NCI-H460 (cell line): Measurements from ENCODE around the gene DSG4. TPM values are rescaled to one million over a fixed set of nuclear protein-coding genes. Genes with fewer than 3 reads are reported as not detected.
"Not testable (repeated sequence)": the region's sequence is repeated elsewhere in the genome, so short reads cannot be mapped to it uniquely, and the experiment has no call there.

ENCODE experiments used
- DNase-seq: peaks from one replicate; pipeline ENCODE4 v3.0.0-alpha.2; 2016; ENCODE audit warnings: low read depth; ENCODE audit errors: extremely low read depth
- polyA plus RNA-seq: library from polyadenylated mRNA; depleted of rRNA; stranded (reverse); fragments of >200 nt; gene quantifications from 2 replicates; pipeline ENCODE4 v1.2.3, GENCODE V29; 2014; cell fraction: nucleus; rRNA removed
- total RNA-seq: library from RNA; depleted of rRNA; stranded (reverse); fragments of >200 nt; shearing (Covaris generic); gene quantifications from 2 replicates; pipeline ENCODE4 v1.2.3, GENCODE V29; 2014; rRNA removed

Gene DSG4, protein sequence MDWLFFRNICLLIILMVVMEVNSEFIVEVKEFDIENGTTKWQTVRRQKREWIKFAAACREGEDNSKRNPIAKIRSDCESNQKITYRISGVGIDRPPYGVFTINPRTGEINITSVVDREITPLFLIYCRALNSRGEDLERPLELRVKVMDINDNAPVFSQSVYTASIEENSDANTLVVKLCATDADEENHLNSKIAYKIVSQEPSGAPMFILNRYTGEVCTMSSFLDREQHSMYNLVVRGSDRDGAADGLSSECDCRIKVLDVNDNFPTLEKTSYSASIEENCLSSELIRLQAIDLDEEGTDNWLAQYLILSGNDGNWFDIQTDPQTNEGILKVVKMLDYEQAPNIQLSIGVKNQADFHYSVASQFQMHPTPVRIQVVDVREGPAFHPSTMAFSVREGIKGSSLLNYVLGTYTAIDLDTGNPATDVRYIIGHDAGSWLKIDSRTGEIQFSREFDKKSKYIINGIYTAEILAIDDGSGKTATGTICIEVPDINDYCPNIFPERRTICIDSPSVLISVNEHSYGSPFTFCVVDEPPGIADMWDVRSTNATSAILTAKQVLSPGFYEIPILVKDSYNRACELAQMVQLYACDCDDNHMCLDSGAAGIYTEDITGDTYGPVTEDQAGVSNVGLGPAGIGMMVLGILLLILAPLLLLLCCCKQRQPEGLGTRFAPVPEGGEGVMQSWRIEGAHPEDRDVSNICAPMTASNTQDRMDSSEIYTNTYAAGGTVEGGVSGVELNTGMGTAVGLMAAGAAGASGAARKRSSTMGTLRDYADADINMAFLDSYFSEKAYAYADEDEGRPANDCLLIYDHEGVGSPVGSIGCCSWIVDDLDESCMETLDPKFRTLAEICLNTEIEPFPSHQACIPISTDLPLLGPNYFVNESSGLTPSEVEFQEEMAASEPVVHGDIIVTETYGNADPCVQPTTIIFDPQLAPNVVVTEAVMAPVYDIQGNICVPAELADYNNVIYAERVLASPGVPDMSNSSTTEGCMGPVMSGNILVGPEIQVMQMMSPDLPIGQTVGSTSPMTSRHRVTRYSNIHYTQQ
- total RNA-seq: not detected in 2 replicates
- not detected in 2 replicates for polyA plus RNA-seq

DNA sequence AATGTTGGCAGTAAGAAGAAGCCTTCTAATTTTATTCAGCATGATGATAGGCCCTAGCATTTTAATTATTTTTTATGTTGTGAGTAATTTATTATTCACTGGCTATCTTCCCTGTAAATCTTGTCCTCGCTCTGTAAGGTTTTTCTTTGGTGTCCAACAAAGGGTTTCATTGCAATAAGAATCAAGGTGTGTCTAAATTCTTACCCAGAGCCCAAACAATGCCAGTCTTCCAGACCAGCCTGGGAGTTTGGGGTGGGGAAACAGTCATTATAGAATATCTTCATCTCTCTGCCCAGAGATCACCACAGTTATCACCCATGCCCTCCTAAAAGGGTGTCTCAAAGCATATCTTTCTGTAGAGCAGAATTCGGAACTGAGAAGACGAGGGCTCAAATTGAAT, at the start of gene DSG4:
Gene DSG4 (plus strand): TSS at position 301 of the 400 bp plus-strand sequence. CDS start 135 bp downstream, outside the sequence.
- DNase-seq: no peak

DNA sequence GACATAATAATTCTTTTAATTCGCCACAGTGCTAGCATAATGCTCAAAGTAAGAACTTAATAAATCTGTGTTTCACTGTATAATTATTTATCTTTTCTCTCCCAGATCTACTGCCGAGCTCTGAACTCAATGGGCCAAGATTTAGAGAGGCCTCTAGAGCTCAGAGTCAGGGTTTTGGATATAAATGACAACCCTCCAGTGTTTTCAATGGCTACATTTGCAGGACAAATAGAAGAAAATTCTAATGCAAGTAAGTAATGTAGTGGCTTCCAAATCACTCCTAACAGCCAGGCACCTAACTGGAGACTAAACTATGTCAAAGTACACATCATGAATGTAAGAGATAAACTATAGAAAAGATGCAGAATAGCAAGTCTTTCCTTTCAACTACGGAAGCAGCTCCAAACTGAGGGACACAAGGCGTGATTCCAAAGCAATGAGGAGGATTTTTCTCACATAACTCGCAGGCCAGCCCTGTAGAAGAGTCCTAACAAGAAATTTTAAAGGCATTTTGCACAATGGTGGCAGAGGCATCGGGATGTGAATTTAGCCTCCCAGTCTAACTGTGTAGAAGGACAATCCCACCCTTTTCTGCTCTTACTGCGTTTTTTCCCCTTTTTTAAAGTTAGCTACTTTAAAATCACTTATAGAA, 46.7 kb upstream of the DSG4 start:
- DNase-seq: no peak

DNA sequence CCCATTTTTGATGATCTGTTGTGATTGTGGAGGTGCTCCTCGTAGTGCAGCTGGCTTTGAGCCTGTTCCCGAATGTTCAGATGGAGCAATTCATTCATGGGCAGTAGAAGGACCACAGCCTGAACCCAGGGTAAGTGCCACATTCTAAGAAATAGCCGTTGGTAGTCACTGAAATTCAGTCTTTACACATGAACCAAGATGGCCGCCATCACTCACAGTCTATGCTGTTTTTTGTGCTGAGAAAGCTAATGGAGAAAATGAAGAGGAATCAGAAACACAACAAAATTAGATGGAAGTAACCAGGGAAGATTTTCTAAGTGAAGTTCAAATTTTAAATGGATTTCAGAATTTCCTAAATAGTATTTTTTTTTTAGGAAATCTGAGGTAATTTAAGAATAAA, 33.1 kb upstream of the DSG4 start:
- DNase-seq: no peak

DNA sequence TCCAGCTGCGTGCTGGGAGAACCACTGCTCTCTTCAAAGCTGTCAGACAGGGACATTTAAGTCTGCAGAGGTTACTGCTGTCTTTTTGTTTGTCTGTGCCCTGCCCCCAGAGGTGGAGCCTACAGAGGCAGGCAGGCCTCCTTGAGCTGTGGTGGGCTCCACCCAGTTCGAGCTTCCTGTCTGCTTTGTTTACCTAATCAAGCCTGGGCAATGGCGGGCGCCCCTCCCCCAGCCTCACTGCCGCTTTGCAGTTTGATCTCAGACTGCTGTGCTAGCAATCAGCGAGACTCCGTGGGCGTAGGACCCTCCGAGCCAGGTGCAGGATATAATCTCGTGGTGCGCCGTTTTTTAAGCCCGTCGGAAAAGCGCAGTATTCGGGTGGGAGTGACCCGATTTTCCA, 23.2 kb upstream of the DSG4 start:
- not testable (repeated sequence) for DNase-seq

DNA sequence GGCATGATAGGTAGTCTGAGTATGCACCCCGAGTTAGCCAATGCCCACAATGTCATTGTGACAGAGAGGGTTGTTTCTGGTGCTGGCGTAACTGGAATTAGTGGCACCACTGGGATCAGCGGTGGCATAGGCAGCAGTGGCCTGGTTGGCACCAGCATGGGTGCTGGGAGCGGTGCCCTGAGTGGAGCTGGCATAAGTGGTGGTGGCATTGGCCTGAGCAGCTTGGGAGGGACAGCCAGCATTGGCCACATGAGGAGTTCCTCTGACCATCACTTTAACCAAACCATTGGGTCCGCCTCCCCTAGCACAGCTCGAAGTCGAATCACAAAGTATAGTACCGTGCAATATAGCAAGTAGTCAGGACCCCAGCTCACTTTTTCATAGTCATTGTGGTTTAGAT, 21.6 kb upstream of the DSG4 start:
- no peak for DNase-seq

DNA sequence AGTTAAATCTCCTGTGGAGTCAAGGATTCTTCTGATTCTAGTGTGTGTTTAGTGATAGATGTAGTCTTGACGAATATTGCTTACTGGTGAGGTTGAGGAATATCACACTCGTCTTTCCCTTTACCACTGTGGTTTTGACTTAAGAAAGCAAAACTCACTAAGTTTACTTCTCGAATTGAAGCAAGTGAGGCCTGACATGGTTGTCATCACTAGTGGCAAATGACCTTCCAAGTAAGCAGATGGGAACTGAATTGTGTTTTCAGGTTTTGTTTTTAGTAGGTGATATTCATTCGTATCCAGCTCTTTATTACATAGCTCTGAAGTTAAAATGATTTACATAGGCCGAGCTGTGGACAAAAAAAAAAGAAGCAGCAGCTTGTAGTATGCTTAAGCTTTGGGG, 20.6 kb upstream of the DSG4 start:
- DNase-seq: no peak

DNA sequence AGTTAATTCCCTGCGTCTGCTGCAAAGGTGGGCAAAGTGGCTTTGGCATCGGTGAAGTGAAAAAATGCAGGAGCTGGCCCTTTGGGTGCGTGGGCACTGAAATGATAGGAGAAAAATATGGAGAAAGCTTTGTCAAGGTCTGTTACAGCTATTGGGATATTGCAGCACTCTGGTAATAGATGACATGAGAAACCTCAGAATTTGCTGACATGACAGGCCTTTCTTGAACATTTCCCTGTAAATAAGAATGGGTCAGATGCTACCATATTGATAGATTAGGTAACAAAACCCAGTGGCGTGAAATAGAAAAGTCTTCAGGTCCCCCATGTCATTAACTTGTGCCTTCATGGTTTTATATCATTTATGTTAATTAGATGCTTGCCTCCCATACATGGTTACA, 12.4 kb upstream of the DSG4 start:
- no peak for DNase-seq

DNA sequence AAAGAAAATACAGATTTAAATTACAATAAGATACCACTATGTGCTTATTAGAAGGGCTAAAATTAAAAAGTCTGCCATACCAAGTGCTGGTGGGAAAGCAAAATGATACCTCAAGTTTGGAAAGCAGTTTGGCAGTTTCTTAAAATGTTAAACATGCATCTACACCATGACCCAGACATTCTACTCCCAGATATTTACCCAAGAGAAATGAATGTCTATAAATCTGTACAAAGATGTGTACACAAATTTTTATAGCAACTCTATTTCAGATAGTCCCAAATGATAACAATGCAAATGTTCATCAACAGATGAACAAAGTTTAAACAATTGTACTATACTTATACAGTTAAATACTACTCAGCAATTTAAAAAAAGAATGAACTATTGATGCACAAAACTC, 7.1 kb upstream of the DSG4 start:
- DNase-seq: no peak

DNA sequence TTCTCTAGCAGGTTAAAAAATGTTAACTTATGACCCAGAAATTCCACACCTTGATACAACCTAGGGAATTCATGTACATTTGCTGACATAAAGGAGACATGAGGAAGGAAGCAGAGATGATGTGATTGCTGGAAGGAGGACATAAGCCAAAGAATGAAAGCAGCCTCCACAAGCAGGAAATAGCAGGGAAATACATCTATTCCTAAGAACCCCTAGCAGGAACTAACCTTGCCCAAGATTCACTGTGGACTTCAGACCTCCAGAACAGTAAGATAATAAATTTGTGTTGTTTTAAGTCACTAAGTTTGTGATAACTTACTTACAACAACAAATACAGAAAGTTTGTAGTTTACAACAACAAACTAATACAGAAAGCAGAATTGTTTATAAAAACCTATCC, 4.6 kb upstream of the DSG4 start:
- no peak for DNase-seq

DNA sequence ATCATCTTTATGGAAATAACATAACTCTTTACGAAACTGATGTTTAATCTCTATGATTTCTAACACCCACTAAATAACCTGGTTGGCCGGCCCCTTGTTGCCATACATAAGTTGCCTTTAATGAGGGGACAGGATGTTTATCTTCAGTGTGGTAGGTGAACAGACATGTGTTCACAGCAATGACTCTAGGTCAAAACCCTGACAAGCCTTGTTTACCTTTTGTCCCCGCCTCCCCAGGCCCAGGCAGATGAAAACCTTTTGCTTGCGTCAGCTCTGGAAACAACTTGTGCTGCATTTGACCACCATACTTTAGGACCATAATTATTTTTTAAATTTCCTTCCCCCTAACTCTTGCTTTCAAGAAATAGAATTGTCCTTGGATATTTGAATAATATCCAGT, 2.9 kb upstream of the DSG4 start:
- no peak for DNase-seq

DNA sequence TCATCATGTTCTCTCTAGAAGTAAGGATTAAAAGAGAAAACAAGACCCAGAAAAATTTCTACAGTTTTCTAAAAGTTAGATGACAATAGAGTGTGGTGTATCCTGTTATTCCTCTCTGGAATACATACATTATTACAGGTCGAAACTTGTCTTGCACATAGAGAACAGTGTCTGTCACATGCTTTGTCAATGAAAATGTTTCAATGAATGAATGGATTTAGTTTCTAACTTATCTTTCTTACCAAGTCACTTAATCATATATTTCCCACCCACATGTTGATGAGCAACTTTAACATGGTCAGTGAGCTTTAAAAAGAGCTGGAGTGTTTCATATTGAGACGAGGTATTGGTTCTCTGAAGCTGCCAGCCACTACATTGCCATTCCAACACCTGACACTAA, 4.3 kb downstream of the DSG4 start:
- no peak for DNase-seq

DNA sequence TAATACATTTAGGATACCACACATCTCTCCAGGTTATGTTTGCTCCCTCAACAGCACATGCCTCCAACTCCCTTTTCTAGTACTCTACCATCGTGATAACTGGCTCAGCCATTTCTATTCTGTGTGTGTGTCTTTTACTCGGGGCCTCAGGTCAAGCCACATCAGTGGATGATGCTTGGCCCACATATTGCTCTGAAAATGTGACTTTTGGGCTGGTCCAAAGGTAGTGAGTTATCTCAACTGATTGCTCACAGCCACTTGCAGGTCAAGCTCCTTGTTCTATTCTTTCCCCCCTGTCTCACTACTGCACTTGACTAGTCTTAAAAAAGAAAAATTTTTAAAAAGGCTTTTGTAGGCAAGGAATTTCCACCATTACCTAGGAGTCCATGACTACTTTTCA, 5.5 kb downstream of the DSG4 start:
- no peak for DNase-seq

DNA sequence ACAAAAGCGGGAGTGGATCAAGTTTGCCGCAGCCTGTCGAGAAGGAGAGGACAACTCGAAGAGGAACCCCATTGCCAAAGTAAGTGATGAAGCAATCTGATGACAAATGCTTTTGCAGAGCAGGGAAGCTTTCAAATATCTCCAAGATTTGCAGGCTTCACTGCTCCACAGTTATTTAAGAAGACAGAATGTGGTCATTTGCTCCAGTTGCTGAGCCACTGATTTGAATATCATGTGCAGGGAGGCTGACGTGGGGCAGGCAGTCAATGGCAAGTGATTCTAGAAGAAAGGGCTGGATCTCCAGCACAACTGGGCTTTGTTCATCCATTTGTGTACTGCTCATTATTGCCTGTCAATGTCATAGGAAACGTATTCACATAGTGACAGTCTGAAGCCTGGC, 10.2 kb downstream of the DSG4 start:
- no peak for DNase-seq

DNA sequence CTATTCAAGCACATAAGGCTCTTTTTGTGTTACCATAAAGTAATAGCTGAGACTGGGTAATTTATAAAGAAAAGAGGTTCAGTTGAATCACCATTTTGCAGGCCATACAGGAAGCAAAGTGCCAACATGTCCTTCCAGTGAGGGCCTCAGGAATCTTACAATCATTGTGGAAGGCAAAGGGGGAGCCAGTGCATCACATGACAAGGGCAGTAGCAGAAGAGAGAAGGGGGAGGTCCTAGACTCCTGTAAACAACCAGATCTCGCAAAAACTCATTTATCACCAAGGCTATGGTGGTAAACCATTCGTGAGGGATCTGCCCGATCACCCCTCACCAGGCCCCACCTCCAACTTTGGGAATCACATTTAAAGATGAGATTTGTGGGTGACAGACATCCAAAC, 16.7 kb downstream of the DSG4 start:
- no peak for DNase-seq

DNA sequence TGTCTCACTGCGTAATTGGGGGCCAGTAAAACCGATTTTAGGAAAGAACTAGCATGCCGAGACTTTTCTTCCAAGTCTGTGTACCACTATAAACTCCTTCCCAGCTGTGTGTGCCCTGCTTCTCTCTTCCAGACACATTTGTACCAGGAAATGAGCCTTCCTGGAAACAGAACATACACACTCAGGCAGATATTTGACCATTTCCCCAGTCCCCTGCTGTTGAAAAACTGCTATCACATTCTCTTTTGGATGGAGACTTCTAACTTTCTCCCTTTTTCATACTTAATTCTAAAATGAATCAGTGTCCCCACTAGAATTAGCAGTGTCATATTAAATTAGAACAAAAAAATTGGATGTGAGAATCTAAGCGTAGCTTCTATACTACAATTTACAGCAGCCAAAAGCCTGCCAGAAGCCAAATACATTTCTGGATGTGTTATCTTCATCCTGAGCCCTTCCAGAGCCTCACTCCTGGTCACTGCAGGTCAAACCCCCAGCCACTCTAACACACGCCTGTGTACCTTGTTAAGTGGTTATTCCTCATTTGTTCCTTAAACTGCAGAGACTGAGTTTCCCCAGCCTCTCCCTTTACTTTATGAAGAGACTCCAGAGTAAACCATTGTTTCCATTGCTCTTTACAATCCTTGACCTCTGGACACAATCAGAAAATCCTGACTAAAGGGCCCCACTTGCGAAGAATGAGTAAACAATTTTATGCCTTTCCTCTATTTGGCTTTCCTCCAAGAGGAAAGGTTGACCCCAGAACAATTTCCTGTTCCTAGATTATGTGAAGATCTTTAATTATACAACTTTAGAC, 20.4 kb downstream of the DSG4 start:
- DNase-seq: no peak

DNA sequence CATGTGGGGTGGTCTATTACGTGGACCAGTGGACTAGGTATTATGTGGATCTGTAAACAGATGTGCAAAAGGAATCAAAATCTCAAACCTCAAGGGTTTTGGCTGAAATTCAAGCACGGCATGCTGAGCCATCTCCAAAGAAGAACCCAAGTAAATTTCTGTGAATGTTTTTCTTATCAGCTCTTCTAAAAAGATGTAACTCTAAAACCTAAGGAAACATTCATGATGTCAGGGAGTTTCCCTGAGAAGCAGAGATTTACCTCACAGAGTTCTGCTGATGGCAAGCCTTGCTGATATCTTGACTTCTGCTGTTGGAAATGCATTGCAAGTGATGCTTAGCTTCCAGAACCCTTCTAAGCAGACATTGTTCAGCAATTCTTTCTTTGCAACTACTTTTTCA, 21.6 kb downstream of the DSG4 start:
- DNase-seq: no peak

DNA sequence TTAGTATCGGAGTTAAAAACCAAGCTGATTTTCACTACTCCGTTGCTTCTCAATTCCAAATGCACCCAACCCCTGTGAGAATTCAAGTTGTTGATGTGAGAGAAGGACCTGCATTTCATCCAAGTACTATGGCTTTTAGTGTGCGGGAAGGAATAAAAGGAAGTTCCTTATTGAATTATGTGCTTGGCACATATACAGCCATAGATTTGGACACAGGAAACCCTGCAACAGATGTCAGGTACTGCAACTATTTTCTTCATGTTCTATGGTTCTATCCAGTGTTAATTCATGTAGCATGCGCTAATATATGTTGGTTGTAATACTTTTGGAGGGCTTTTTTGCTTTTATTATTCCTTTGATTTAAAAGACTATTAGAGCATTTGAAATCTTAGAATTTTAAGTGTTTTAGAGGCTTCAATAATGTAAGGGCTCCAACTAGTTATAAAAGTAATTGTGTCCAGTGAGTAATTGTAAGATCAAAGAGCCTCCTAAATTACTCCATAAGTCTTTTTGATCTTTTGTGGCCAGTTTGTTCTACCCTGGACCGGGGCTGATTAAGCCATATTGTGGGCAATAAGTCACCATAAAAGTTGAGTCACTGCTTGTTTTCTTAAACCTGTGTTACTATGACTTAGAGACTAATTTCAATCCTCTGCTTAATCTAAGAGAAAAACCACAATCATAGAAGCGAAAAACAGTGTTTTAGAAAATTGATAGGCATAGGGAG, 22.9 kb downstream of the DSG4 start:
- no peak for DNase-seq

DNA sequence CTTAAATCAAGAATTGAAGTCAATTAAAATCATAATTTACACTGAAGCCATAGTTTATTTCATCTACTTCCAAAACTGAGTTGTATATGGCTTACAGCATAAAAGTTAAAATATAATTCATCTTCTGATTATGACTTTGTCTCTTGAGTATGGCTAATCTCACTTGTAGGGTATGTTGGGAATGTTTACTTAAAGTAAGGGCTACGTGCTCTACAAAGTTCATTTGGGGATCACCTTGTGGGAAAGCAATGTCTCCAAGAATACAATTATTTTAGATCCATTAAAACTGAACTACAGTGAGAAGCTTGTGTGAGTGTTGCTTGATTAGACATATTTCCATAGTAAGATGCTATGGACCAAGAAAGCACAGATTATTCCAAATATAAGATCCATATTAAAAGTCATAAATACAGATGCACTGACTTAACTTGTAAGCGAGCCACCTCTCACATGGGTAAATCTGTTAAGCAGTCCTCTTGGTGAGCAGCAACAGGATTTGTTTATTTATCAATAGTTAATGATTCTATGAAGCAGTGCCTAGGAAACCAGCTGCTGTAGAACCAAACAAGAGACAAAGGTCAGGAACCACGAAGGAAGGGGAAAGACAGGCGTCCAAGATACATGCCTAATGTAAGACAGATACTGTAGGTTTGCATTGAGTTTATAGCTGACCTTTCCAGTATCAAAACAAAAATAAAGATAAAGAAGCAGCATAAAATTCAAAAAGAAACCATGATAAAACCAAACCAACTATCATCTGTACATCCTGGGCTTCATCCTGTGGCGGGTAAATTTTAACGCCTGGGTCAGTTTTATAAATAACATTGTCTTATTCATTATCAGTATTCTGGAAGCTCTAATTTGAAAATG, 24.8 kb downstream of the DSG4 start:
- DNase-seq: no peak

DNA sequence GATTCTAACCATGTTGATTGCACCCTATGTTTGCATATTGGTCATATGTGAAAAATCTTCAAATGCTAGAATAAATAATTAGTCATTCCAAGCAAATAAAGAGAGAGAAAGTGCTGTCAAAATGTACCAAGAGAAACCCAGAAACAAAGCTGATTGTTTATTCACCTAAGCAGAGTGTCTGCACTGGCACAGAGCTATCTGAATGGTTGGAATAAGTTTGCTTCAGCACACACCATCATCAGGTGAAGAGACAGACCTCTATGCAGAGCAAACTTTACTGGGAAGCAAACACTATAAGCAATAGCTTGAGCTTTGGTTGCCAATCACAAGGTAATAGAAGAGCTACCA, 25.4 kb downstream of the DSG4 start:
- no peak for DNase-seq
